ENCODE data around the gene RAMACL.

Gene RAMACL

DNA sequence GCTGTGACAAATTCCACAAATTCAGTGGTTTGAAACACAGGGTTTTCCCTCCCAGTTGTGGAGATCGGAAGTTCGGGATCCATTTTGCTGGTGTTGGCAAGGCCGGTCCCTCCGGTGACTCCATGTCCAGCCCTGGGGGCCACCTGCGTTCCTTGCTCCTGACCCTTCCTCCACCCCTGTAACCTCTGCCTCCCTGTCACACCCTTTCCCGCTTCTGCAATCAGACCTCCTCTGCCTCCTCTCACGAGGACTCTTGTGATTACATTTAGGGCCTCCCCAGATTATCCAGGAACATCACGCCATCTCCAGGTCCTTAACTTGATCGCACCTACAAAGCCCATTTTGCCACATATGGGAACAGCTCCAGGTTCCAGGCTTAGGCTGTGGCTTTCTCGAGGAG is 28.1 kb upstream of the RAMACL start:
- DNase-seq (ENCODE audit: low read depth, low spot score), result no peak
- H3K4me3 ChIP-seq (ENCODE audit: low read depth, low read length), result no peak overlapping the region
- ChIA-PET CTCF (interaction anchor here (1.9 to 4.7 kb wide), 2 partner anchors 15 to 100 kb away, joined by 4 to 21 read pairs; no protein-coding TSS in a partner anchor), POLR2A (no interaction called here)
- no peak for TF ChIP-seq CTCF (IDR thresholded peaks at IDR 0.05; ENCODE audit: insufficient read depth, low read length, missing control alignments)

GRCh38 chr6:166614171-166614583 is 27.7 kb upstream of the RAMACL start:
- POLR2A ChIA-PET, result no interaction called here

DNA sequence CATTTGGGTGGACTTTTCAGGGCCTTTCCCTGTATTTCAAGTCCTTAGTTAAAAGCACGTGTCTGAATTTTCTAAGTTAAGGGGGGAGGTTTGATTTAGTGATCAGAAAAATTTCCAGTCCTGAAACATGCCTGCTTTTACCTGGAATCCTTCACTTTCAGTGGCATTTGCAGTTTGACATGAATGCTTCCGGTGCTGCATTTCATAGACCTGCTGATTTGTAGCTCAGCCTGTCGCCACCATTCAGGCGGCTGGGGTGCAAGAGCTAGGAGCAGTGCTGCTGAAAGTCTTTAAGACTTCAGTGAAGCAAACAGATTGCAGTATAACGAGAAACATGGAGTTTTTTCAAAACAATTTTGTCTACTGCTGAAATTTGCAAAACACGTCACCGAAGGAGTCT is 26.5 kb upstream of the RAMACL start:
- no peak for TF ChIP-seq CTCF (IDR thresholded peaks at IDR 0.05; ENCODE audit: insufficient read depth, low read length, missing control alignments)
- no peak overlapping the region for H3K4me3 ChIP-seq (ENCODE audit: low read depth, low read length)
- CTCF ChIA-PET, result interaction anchor here (0.7 to 4.7 kb wide), 2 partner anchors 12 to 13 kb away, joined by 3 to 21 read pairs; no protein-coding TSS in a partner anchor
- no peak for DNase-seq (ENCODE audit: low read depth, low spot score)
- POLR2A ChIA-PET, result no interaction called here

More at GRCh38 chr6:166614171-166614583, 27.7 kb upstream of the RAMACL start:
- H3K4me3 ChIP-seq (ENCODE audit: low read depth, low read length), result no peak overlapping the region
- DNase-seq (ENCODE audit: low read depth, low spot score), result no peak
- CTCF ChIA-PET, result interaction anchor here (1.9 to 4.7 kb wide), 2 partner anchors 14 to 99 kb away, joined by 4 to 21 read pairs; no protein-coding TSS in a partner anchor
- no peak for TF ChIP-seq CTCF (IDR thresholded peaks at IDR 0.05; ENCODE audit: insufficient read depth, low read length, missing control alignments)

DNA sequence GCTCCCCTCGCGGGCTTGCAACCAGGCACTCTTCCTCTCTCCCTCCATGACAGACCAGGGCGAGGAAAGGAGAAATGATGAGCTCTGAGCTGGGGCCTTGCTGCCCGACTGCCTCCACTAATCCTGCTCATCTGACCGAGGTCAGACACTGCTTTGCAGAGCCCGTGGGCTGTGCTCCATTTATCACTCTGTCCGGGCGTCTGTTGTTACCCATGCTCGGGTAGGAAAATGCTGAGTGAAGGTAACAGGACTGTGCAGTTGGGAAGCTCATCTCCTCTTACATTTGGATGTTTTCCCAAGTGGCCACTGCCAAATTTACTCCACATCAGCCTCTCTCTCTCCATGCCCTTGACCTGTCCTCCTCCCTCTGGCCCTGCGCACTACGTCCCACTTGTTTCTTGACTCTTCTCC is 26.0 kb upstream of the RAMACL start:
- CTCF ChIA-PET, result interaction anchor here (1.4 to 4.7 kb wide), 2 partner anchors 13 to 14 kb away, joined by 4 to 21 read pairs; partner anchors contain the start of gene RPS6KA2
- no peak overlapping the region for H3K4me3 ChIP-seq (ENCODE audit: low read depth, low read length)
- TF ChIP-seq CTCF (IDR thresholded peaks at IDR 0.05; ENCODE audit: insufficient read depth, low read length, missing control alignments), result no peak
- POLR2A ChIA-PET, result no interaction called here
- no peak for DNase-seq (ENCODE audit: low read depth, low spot score)

- no peak for DNase-seq (ENCODE audit: low read depth, low spot score)
- no peak overlapping the region for H3K4me3 ChIP-seq (ENCODE audit: low read depth, low read length)
- POLR2A ChIA-PET, result no interaction called here
- CTCF ChIA-PET, result interaction anchor here (1.4 to 4.7 kb wide), 2 partner anchors 12 to 15 kb away, joined by 4 to 21 read pairs; partner anchors contain the start of gene RPS6KA2
- TF ChIP-seq CTCF (IDR thresholded peaks at IDR 0.05; ENCODE audit: insufficient read depth, low read length, missing control alignments), result no peak
Observed at GRCh38 chr6:166611631-166612030, 25.2 kb upstream of the RAMACL start.

DNA sequence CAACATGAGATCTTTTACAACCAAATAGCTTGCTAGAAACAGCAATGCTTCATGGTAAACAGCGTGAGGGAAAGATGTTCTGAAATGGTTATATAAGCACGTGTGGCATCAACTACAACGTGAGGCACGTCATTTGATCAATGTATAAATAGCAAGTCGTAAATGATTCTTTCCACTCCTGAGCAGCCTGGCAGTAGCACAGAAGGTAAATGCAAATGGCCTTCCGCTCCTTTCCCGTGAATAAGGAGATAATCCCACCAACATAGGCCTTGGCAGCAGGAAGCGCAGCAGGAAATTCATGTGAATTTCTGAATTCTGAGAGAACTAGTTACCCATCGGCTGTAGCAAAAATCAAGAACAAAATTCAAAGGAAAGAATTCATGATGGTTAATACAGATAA is 23.6 kb upstream of the RAMACL start:
- ChIA-PET CTCF (no interaction called here), POLR2A (no interaction called here)
- no peak overlapping the region for H3K4me3 ChIP-seq (ENCODE audit: low read depth, low read length)
- no peak for DNase-seq (ENCODE audit: low read depth, low spot score)
- TF ChIP-seq CTCF (IDR thresholded peaks at IDR 0.05; ENCODE audit: insufficient read depth, low read length, missing control alignments), result no peak

All from AG04449 (cell line).